GM23338 (cell line): ENCODE data around the gene CACNA1B.
A peak's percentile ranks its signal among the peaks of the same experiment; 100 is the strongest.

Source experiments
- CREB1 ChIP-seq: fragments of 250-450 bp; sonication (Bioruptor Pico); IDR thresholded peaks from 2 replicates; pipeline ENCODE4 v1.5.0; 2020; ENCODE audit warnings: low read depth, mild to moderate bottlenecking, moderate library complexity
- CTCF ChIP-seq, 2 experiments: fragments of 200-600 bp in 1 of 2; sonication (generic) in 1 of 2; conservative IDR thresholded peaks; 2 replicates each; pipeline versions ENCODE4 v1.5.1 to v1.6.1; 2016 to 2017; ENCODE audit warnings: antibody characterized with exemption in 2 of 2, low read depth in 2 of 2, mild to moderate bottlenecking in 2 of 2, moderate library complexity in 1 of 2
- EZH2 ChIP-seq: fragments of 200-600 bp; sonication (generic); IDR thresholded peaks from one replicate; pipeline ENCODE4 v1.8.0; 2017; ENCODE audit warnings: antibody characterized with exemption, mild to moderate bottlenecking, low read depth; ENCODE audit not compliant: unreplicated experiment
- EZH2phosphoT487 ChIP-seq: fragments of 200-600 bp; sonication (generic); IDR thresholded peaks from one replicate; pipeline ENCODE4 v1.8.1; 2018; ENCODE audit warnings: antibody characterized with exemption; ENCODE audit not compliant: unreplicated experiment
- JUNB ChIP-seq: IDR thresholded peaks from one replicate; pipeline ENCODE4 v1.6.1; 2016; ENCODE audit warnings: antibody characterized with exemption; ENCODE audit not compliant: unreplicated experiment
- POLR2AphosphoS5 ChIP-seq: IDR thresholded peaks from 2 replicates; pipeline ENCODE4 v1.6.1; 2016; ENCODE audit warnings: antibody characterized with exemption, low read depth
- REST ChIP-seq: IDR thresholded peaks from one replicate; pipeline ENCODE4 v1.6.1; 2018; ENCODE audit warnings: antibody characterized with exemption; ENCODE audit not compliant: unreplicated experiment
- ZNF331 ChIP-seq: fragments of 250-450 bp; sonication (Bioruptor Pico); IDR thresholded peaks from 2 replicates; pipeline ENCODE4 v1.5.0; 2020; ENCODE audit warnings: low read depth, mild to moderate bottlenecking, moderate library complexity

- peak; percentile 58 to 77 for TF ChIP-seq CTCF (conservative IDR thresholded peaks at IDR 0.05; ENCODE audit: low read depth in 2 of 2)
- no peak for TF ChIP-seq EZH2
- no peak for TF ChIP-seq ZNF331
- TF ChIP-seq EZH2phosphoT487: no peak
- TF ChIP-seq POLR2AphosphoS5: no peak
- TF ChIP-seq REST: no peak
- no peak for TF ChIP-seq CREB1
- TF ChIP-seq JUNB: no peak
Observed at GRCh38 chr9:138100711-138101350, 223.2 kb downstream of the CACNA1B start.
